ENCODE measurements around the gene SLC6A13.

DNA sequence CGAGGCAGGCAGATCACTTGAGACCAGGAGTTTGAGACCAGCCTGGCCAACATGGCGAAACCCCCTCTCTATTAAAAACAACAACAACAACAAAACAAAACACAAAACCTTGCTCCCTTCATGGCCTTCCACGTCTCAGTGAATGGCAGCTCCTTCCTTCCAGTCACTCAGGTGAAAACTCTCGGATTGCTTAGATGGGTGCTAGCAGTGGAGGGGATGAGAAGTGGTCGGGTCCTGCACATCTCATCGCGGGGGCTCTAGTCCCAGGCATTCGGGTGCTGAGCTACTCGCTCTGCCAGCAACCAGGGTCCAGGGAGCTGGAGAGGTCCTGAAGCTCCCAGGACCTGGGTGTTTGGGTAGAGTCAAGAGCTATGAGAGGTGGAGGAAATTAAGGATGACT lies 7.7 kb downstream of the SLC6A13 start:
- TF ChIP-seq POLR2AphosphoS5 (IDR thresholded peaks at IDR 0.05), result no peak
- no peak for TF ChIP-seq POLR2A (IDR thresholded peaks at IDR 0.05; ENCODE audit: low read depth)
- TF ChIP-seq, protein P1, sequence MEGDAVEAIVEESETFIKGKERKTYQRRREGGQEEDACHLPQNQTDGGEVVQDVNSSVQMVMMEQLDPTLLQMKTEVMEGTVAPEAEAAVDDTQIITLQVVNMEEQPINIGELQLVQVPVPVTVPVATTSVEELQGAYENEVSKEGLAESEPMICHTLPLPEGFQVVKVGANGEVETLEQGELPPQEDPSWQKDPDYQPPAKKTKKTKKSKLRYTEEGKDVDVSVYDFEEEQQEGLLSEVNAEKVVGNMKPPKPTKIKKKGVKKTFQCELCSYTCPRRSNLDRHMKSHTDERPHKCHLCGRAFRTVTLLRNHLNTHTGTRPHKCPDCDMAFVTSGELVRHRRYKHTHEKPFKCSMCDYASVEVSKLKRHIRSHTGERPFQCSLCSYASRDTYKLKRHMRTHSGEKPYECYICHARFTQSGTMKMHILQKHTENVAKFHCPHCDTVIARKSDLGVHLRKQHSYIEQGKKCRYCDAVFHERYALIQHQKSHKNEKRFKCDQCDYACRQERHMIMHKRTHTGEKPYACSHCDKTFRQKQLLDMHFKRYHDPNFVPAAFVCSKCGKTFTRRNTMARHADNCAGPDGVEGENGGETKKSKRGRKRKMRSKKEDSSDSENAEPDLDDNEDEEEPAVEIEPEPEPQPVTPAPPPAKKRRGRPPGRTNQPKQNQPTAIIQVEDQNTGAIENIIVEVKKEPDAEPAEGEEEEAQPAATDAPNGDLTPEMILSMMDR (IDR thresholded peaks at IDR 0.05), result no peak
- no peak for TF ChIP-seq EP300 (IDR thresholded peaks at IDR 0.05)
